IPS DF 6.9 (cell line): ENCODE results near the gene OS9.
A peak's percentile ranks its signal among the peaks of the same experiment; 100 is the strongest.

Experiments used
- DNase-seq: peaks from one replicate; pipeline ENCODE4 v3.0.0-alpha.2; 2013; ENCODE audit warnings: low read depth, low spot score
- H3K27ac ChIP-seq: one replicate; pipeline ENCODE4 v1.5.1; 2013; ENCODE audit warnings: low read length, control low read depth
- H3K27me3 ChIP-seq: 2 replicates; pipeline ENCODE4 v1.6.1; 2013; ENCODE audit warnings: mild to moderate bottlenecking, low read length; ENCODE audit not compliant: control insufficient read depth, insufficient read depth
- H3K36me3 ChIP-seq: 2 replicates; pipeline ENCODE4 v1.6.1; 2013; ENCODE audit warnings: low read length; ENCODE audit not compliant: control insufficient read depth, insufficient read depth
- H3K4me1 ChIP-seq: 2 replicates; pipeline ENCODE4 v1.6.1; 2013; ENCODE audit warnings: low read length; ENCODE audit not compliant: control insufficient read depth, insufficient read depth
- H3K4me3 ChIP-seq: 2 replicates; pipeline ENCODE4 v1.5.1; 2013; ENCODE audit warnings: mild to moderate bottlenecking, low read length
- H3K9me3 ChIP-seq: 2 replicates; pipeline ENCODE4 v1.6.1; 2013; ENCODE audit warnings: low read length, inconsistent platforms; ENCODE audit not compliant: control insufficient read depth, insufficient read depth
- WGBS: extraction: QIAGEN DNeasy Blood & Tissue Kit; methylation state at CpG from one replicate; pipeline ENCODE4 v1.1.7; 2013; ENCODE audit warnings: mixed read lengths, missing lambda C conversion rate; ENCODE audit not compliant: insufficient read length, insufficient coverage; 5-methylcytosine and 5-hydroxymethylcytosine counted together

The OS9 gene

GRCh38 chr12:57744194-57744776 lies 50.4 kb downstream of the OS9 start:
- Histone ChIP-seq H3K9me3 (no peaks in the 10 kb centered on the region), H3K36me3 (peaks cover 10% of the 10 kb centered on the region; the same call in 1 of the 2 replicates), H3K27me3 (peaks cover 18% of the 10 kb centered on the region), H3K4me1 (peaks cover 1% of the 10 kb centered on the region; the same call in 1 of the 2 replicates), H3K27ac (no peak overlapping the region), H3K4me3 (peak overlapping the region; percentile 78; the same call in 1 of the 2 replicates)
- no CpG with 5 or more reads among the region's 21 CpGs for WGBS
- DNase-seq = no peak

- peaks cover 12% of the 10 kb centered on the region; the same call in 1 of the 2 replicates for H3K27me3 ChIP-seq
- H3K9me3 ChIP-seq = no peaks in the 10 kb centered on the region
- H3K27ac ChIP-seq = no peak within 1 kb of the TSS
- WGBS = no CpG with 5 or more reads among the region's 29 CpGs
- H3K4me3 ChIP-seq = peak within 1 kb of the TSS; percentile 78
- peak; percentile 94 for DNase-seq
- H3K4me1 ChIP-seq = peaks cover 1% of the 10 kb centered on the region; the same call in 1 of the 2 replicates
- H3K36me3 ChIP-seq = peaks cover 10% of the 10 kb centered on the region; the same call in 1 of the 2 replicates
These were observed 51.0 kb downstream of the OS9 start, which contains the start of gene TSPAN31 for GRCh38 chr12:57744777-57745484. TSPAN31 (plus strand) TSS chr12:57745039; CDS start chr12:57745155, 116 bp downstream.

- H3K4me1 ChIP-seq = peaks cover 1% of the 10 kb centered on the region; the same call in 1 of the 2 replicates
- DNase-seq = no peak
- H3K27me3 ChIP-seq = peaks cover 7% of the 10 kb centered on the region; the same call in 1 of the 2 replicates
- peaks cover 10% of the 10 kb centered on the region; the same call in 1 of the 2 replicates for H3K36me3 ChIP-seq
- H3K27ac ChIP-seq = no peak overlapping the region
- WGBS = no CpG with 5 or more reads among the region's 8 CpGs
- H3K9me3 ChIP-seq = no peaks in the 10 kb centered on the region
- H3K4me3 ChIP-seq = peak overlapping the region; percentile 78; the same call in 1 of the 2 replicates
These were observed 51.6 kb downstream of the OS9 start for GRCh38 chr12:57745485-57745881.

GRCh38 chr12:57746025-57746424 lies 52.1 kb downstream of the OS9 start:
- Histone ChIP-seq H3K9me3 (no peaks in the 10 kb centered on the region), H3K27me3 (peaks cover 2% of the 10 kb centered on the region; the same call in 1 of the 2 replicates), H3K4me3 (no peak overlapping the region), H3K4me1 (peaks cover 2% of the 10 kb centered on the region), H3K27ac (no peak overlapping the region), H3K36me3 (peaks cover 13% of the 10 kb centered on the region; the same call in 1 of the 2 replicates)
- DNase-seq = no peak
- no CpG with 5 or more reads among the region's 3 CpGs for WGBS

GRCh38 chr12:57749061-57749460 lies 55.1 kb downstream of the OS9 start:
- no peak overlapping the region for H3K27ac ChIP-seq
- no peaks in the 10 kb centered on the region for H3K27me3 ChIP-seq
- peaks cover 3% of the 10 kb centered on the region for H3K4me1 ChIP-seq
- peaks cover 13% of the 10 kb centered on the region; the same call in 1 of the 2 replicates for H3K36me3 ChIP-seq
- WGBS = no CpG with 5 or more reads among the region's 5 CpGs
- DNase-seq = no peak
- no peaks in the 10 kb centered on the region for H3K9me3 ChIP-seq
- no peak overlapping the region for H3K4me3 ChIP-seq

- DNase-seq = no peak
- peak overlapping the region; percentile 95; the same call in 1 of the 2 replicates for H3K4me3 ChIP-seq
- H3K9me3 ChIP-seq = no peaks in the 10 kb centered on the region
- no CpG with 5 or more reads among the region's 15 CpGs for WGBS
- H3K36me3 ChIP-seq = peaks cover 13% of the 10 kb centered on the region; the same call in 1 of the 2 replicates
- H3K4me1 ChIP-seq = peaks cover 1% of the 10 kb centered on the region; the same call in 1 of the 2 replicates
- H3K27ac ChIP-seq = no peak overlapping the region
- H3K27me3 ChIP-seq = peaks cover under 1% of the 10 kb centered on the region; the same call in 1 of the 2 replicates
These were observed 56.9 kb downstream of the OS9 start for GRCh38 chr12:57750561-57751431.

GRCh38 chr12:57751432-57751787 lies 57.5 kb downstream of the OS9 start:
- peaks cover 1% of the 10 kb centered on the region; the same call in 1 of the 2 replicates for H3K4me1 ChIP-seq
- peaks cover 13% of the 10 kb centered on the region; the same call in 1 of the 2 replicates for H3K36me3 ChIP-seq
- WGBS = no CpG with 5 or more reads among the region's 8 CpGs

GRCh38 chr12:57751788-57752667 lies 58.1 kb downstream of the OS9 start, which contains the start of gene CDK4:
CDK4 (minus strand) TSS chr12:57752310; CDS start chr12:57751717, 593 bp downstream.
- Histone ChIP-seq H3K36me3 (peaks cover 10% of the 10 kb centered on the region; the same call in 1 of the 2 replicates), H3K4me3 (peak within 1 kb of the TSS; percentile 95), H3K27me3 (peaks cover 9% of the 10 kb centered on the region), H3K9me3 (no peaks in the 10 kb centered on the region), H3K27ac (no peak within 1 kb of the TSS), H3K4me1 (peaks cover 1% of the 10 kb centered on the region; the same call in 1 of the 2 replicates)
- DNase-seq = peak; percentile 99
- WGBS = no CpG with 5 or more reads among the region's 58 CpGs

More at GRCh38 chr12:57751432-57751787, 57.5 kb downstream of the OS9 start:
- Histone ChIP-seq H3K4me3 (peak overlapping the region; percentile 95; the same call in 1 of the 2 replicates), H3K9me3 (no peaks in the 10 kb centered on the region), H3K27me3 (peaks cover 6% of the 10 kb centered on the region), H3K27ac (no peak overlapping the region)
- no peak for DNase-seq

GRCh38 chr12:57752668-57753000 lies 58.7 kb downstream of the OS9 start:
- WGBS = no CpG with 5 or more reads among the region's 5 CpGs
- Histone ChIP-seq H3K4me1 (peaks cover 1% of the 10 kb centered on the region; the same call in 1 of the 2 replicates), H3K4me3 (no peak overlapping the region), H3K27ac (no peak overlapping the region), H3K36me3 (peaks cover 10% of the 10 kb centered on the region; the same call in 1 of the 2 replicates), H3K27me3 (peaks cover 9% of the 10 kb centered on the region), H3K9me3 (no peaks in the 10 kb centered on the region)
- DNase-seq = no peak
